GM18861 (cell line): ENCODE data around the gene PDYN.

ENCODE experiments used
- ATAC-seq: cut with Tn5 transposase; IDR thresholded peaks from one replicate; pipeline ENCODE4 v1.9.1; 2021; ENCODE audit not compliant: unreplicated experiment

Gene PDYN

DNA sequence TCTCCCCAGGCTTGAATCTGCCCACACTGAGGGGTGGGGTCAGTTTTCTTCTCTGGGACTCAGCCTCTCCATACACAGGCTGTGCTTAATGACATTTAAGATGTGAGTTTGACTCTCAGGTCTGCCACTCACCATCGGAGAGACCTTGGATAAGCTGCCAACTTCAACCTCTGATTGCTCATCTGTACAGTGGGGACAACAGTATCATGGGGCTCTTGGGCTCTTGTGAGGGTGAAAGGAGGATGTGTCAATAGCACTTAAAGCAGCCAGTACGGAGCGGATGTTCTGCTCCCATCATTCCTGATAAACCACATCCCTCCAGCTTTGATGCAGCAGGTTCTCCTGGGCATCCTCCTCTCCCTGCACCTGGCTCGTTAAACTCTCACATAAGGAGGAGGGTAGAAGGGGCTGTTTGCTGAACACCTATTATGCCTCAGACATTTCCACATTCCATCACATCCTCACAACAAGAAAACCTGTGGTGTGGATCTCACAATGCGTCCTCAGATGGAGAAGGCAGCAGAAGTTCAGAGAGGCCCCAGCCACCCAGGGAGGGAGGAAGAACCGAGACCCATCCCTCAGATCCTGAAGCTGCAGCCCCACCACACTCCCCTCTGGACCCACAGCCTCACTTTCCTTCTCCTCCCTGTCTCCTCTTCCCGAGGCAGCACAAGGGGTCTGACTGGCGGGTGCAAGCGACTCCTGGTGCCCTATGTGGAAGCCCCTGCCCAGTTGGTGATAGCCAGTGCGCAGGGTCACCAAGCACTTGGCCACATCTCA, 1.9 kb upstream of the PDYN start:
- ATAC-seq: no peak

DNA sequence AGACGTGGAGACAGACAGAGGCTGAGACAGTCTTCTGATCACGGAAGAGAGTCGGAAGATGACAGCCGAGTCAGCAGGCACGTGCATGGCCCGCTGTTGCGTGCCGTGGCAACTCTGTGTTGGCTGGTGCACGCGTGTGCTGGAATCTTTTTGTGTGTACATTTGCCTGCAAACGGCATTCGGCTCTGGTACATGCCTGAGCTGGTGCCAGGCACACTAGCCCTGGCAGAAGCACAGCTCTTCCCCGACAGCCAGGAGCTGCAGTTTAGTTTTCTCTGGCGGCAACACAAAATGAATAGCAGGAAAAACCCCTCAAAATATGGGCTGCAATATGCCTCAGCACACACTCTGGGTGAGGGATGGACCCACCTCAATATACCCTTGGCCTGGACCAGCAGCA, 769 bp upstream of the PDYN start:
- ATAC-seq: no peak

DNA sequence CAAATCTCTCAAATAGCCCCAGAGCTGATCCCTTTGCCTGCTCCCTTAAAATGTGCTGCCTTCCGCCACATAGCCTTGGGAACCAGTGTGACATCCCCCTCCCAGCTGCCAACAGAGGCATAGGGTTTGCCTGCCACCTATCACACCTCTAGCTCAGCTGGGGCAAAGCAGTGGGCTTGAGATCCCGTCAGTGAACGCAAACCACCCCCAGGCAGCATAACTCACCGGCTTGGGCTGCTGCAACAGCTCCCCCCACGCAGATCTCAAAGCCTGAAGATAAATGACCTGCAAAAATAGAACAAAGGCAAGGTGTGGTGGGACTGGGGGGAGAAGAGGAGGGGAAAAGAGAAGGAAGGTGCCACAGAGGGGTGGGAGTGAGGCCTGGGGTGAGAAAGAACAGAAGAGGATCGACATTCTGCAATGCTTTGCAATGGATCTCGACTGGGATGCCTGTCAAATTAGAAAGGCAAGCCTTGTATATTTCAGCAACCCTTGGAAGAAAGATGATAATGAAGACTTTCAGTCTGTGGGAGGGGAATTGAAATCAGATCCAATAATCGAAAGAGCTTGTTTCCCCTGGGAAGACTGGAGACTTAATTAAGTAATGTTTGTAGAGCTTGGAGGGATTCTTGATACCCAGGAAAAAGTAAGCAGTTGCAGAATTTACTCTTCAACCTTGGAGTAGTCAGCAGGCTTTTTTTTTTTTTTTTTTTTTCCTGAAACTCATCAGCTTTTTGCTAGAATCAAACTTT, 1.3 kb downstream of the PDYN start:
- no peak for ATAC-seq

DNA sequence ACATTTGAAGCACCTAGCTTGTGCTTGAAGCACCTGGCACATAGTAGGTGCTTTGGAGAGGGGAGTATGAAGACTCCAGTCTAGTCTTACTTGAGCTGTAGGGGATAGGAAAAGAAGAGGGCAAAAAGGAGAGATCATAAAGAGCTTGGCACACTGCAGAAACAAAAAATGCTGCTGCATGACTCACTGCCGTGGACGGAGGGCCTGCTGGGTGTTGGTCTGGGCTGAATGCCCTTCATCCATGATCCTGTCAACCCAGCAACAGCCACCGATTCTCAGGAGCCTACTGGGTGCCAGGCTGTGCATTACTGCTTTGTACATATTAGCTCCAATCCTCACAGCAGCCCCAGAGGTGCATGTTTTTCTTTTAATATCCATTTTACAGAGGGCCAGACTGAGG, 6.0 kb downstream of the PDYN start:
- ATAC-seq: no peak

DNA sequence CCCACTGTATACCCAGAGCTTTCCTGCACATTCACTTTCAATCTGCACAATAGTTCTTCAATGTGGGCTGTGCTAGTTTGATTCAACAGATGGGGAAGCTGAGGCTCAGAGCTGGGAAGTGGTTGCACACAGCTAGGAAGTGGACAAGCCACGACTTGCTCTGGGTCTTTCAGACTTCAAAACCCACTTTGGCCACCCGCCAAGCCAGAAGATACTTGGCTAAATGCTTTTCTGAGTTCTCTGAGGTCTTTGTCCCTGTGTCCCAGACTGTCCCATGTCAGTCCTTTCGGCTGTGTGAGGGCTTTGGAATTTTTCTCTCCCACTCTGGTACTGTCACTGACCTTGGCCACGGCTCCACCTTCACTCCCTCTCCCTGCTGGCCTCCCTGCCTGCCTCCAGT, 10.6 kb downstream of the PDYN start:
- ATAC-seq: no peak

DNA sequence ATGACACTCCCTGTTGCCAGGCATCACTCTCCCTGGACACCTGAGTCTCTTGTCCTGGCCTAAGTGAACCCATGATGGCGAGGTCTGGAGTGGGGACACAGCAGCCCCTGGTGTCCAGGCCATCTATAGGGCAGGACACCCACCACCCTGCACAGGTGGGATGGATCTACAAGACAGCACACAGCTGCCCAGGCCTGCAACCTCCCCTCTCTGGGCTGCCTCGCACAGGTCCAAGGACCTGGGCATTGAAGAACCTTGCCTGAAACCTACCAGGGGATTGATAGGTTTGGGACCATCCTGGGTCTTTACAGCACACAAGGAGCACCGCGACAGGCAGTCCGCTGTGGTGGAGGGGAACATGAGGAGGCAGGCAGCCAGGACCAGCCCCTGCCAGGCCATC, 11.2 kb downstream of the PDYN start:
- ATAC-seq: no peak

DNA sequence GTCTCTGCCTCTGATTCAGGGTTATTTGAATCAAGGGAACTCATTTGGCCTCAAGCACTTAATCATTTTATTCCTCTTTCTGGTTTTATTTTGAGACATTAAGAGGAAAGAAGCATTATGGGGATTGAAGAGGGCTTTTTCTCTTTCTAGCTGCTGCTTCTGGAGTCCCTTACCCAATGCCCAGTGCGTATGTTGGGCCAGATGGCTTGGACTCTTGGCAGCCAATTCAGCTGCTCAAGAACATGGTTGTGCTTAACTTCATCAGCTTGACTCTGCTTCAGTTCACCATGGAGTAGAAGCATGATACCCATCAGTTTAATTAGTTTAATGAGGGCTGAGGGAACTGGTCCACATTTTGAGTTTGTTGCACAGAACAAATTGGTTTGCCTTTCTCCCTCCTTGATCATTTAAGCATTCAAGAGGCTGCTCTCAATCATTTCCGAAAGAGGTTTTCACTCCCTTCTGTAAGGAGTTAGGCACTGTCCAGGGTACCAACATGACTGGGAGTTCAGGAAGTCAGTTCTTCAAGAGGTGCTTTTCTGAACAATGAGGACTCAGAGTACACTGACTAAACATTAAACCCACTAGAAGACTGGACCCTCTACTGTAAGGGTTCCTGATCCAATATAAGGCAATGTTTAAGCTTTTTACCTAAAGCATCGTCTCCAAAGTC, 14.6 kb downstream of the PDYN start:
- no peak for ATAC-seq

DNA sequence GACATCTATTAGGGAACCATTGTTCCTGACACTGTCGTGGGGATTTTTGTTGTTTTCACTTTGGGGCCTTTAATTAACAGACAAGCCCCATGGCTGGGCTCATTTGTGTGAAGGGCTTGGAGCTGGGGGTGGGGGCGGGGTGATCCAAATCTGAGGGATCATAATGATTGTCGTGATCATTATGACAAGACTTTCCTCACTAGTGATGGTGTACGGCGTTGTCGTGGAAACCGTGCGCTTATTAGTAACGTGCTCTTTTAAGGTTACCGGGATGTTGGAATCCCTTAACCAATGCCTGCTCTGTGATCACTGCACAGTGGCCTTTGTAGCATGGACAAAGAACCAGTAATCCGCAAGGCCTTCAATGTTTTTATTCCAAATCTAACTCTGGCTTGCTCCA, 18.6 kb downstream of the PDYN start:
- ATAC-seq: no peak

DNA sequence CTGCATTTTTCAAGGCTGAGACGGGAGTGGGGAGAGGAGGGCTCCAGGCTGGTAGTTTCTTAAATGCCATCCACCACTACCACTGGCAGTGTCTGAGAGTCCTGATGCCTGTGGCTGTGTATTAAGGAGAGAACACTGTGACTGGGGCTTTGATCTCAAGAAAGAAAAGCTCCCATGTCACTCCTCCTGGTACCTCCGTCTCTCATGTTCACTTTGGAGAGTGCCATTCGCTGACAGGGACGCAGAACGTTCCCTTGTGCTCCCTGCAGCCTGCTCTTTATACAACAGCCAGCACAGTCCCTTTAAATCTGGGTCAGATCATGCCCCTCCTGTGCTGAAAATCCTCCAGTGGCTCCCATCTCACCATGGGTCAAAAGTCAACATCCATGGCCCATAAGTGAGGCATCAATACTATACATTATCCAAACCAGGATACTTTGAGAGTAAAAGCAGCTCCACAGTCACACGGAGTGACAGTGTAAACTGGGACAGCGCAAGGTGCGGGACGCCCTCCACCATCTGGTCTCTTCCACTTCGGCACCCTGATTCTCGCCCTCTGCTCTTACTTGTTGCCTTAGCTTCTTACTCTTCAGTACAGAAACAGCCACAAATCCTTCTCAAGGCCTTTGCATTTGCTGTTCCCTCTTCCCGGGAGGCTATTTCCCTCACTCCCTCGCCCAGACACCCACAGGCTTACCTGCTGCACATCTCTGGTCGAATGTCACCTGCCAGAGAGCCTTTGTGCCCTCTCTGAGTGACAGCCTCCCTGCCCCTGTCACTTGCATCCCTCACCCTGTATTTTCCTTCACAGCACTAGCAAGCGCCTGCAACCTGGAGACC, 20.0 kb downstream of the PDYN start:
- ATAC-seq: no peak

DNA sequence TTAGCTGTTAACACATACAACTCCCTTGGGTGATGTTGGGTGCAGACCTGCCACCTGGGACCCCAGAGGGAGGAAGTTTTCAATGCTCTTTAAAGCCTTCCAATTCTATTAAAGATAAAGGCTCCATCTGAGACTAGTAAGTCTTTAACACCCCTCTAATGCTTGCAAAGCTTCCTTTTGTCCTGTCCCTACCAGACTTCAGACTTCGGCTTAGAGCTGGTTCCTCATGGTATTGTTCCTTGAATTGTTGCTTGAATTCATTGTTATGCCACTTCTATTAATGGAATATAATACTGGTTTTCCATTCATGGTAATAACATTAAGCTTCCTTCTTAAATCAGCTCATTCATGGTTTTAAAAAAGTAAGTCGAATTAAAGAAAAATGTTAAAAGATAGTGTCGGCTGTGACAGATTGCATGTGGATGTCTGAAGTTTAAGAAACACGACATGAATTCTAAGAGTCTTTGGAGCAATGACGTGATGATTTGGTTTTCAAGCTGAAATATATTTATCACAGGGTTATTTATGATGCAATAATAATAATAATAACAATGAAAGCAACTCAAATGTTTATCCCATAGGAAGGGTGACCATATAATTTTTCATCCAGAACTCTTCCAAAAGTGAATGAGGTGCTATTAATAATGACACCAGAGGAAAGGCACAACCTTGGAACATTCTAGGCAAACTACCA, 21.8 kb downstream of the PDYN start:
- ATAC-seq: no peak

DNA sequence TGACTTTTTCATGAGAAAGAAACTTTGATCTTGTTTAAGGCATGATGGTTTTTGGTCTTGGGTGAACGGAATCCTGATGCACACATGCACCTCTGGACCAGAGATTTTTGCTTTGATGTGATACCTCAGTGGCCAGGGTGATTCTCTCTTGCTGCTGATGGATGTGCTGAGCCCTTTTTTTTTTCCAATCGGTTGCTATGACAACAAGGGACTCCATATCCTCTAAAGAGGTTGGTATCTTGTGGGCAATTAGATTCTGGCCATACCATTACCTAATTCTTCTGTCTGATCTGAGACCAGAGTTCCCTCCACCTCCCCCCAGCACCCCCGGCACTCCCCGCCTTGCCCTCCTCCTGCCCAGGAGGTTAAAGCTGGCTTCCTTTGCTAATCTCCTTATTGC, 24.9 kb downstream of the PDYN start:
- ATAC-seq: no peak

DNA sequence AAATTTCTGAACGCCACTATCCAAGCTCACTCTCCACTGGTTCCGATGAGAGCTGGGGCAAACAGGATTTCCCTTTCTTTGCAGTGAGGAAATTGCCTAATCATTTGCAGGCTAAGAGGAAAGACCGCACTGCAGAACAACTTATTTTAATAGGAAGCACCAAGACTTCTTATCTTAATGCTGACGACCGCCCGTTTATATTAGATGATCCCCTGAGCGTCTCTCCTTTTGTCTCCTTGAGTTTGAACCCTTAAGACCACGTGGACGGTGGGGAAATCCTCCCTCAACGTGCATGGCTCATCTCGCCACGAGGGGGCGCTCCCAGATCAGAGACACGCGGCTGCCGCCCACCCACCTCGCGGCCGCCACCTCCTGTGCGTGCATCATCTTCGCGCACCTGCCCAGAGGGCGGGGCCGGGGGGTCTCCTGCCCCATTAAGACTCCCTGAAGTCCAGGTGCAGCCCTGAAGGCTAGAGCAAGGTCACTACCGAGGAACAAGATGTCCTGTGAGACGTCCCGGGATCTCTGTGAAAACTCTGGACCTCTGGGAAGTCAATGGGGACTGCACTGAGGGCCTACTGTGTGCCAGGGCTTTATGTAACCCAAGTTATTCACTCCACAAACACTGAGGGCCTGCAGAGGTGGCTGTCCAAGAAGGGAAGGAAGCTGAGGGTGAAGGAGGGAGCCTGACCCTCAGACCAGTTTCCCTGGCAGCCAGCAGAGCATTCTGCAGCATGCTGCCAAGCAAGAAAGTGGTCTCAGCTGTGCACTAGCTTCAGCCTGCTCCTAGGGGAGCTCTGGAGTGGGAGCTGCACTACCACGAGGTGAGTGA, 28.1 kb downstream of the PDYN start:
- no peak for ATAC-seq

DNA sequence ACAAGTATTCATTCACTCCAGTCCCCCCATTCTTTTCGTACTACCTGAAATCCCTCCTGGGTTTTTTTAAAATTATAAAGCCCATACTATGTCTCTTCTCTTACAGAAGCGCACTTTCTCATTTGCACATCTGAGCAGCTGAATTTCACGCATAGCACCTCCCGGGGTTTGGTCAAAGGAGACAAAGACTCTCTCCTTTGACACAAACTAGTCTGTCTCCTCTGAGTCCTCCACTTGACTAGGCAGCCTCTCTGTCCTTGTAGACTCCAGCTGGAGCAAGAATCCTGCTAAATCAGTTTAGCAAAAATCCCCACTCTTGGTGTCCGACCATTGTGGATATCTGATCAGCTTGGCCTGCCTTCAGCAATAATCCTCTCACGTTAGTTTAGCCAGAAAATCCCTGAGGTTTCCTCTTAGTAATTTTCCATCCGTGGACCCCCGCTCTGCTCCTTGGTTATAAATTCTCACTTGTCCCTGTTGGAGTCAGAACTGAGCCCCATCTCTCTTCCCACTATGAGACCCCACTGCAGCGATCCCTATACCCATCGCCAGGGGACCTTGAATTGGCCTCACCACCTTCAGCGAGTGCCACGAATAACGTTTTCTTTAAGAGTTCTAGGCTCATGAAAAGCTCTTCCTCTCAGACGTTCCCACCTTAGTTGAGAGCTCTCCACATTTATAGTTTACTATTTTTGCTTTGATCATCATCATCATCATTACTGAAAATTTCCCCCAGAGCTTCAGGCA, 29.0 kb downstream of the PDYN start:
- no peak for ATAC-seq

DNA sequence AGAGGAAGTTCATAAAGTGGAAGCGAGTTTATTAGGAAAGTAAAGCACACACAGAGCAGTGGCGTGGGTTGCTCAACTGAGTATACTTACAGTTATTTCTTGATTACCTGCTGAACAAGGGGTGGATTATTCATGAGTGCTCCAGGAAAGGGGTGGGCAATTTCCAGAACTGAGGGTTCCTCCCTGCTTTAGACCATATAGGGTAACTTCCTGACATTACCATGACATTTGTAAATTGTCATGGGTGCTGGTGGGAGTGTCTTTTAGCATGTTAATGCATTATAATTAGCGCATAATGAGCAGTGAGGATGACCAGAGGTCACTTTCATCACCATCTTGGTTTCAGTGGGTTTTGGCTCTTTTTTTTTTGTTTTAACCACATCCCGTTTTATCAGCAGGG, 29.8 kb downstream of the PDYN start:
- no peak for ATAC-seq

DNA sequence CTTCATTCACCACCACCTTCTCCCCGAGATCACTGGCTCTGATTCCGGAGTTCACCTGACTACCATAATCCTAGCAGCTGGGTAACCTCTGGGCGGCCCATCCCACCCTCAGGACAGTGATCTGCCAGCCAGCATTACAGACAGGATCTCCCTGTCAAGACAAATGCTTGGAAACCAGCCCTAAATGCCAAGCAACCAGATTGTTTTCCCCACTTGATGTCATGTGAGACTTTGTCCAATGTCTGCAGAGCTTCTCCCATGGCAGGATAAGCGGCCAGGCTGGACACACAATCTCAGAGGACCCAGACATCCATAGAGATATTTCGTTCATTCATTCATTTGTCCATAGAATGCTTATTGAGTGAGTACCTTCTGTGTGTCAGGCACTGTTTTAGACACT, 32.5 kb downstream of the PDYN start:
- no peak for ATAC-seq

DNA sequence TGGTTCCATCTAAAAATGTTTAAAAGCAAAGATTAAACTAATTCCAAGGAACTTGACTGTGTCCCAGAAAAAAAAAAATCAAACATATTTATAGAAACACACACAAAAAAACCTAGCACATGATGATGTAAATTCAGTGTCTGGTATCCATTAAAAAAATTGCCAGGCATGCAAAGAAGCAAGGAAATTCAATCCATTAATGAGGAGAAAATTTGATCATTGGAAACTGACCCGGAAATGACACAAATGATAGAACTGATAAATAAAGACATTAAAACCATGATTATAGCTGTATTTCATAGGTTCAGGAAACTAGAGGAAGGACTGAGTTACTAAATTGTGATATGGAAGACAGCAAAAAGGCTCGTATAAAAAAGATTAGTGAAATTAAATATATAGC, 34.7 kb downstream of the PDYN start:
- ATAC-seq: no peak

DNA sequence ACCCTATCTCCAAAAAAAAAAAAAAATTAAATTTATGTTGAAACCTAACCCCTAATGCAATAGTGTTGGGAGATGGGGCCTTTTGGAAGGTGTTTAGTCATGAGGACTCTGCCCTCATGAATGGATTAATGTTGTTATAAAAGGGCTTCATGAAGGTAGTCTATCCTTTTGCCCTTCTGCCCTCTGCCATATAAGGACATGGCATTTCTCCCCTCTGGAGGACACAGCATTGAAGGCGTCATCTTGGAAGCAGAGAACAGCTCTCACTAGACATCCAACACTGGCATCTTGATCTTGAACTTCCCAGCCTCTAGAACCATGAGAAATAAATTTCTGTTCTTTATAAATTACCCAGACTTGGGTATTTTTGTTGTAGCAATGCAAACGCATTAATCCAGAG, 35.4 kb downstream of the PDYN start:
- ATAC-seq: no peak

DNA sequence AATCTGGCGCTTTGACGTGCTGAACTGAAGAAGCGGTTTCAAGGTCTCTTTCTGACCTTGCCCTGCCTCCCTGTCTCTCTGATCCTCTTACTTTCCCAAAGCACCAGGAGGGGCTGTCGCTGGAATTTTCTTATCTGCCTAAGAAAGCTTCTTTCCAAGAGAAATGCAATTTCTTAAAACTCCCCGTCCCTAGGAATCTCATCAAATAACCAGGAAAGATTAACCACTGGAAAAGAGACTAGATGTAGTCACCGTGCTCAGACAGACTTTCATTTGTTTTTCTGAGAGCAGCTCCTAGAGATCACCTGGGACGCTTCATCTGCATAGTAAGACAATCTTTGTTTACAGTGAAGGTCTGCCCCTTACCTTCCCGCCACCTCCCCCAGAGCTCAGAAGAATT, 38.6 kb downstream of the PDYN start:
- ATAC-seq: no peak

DNA sequence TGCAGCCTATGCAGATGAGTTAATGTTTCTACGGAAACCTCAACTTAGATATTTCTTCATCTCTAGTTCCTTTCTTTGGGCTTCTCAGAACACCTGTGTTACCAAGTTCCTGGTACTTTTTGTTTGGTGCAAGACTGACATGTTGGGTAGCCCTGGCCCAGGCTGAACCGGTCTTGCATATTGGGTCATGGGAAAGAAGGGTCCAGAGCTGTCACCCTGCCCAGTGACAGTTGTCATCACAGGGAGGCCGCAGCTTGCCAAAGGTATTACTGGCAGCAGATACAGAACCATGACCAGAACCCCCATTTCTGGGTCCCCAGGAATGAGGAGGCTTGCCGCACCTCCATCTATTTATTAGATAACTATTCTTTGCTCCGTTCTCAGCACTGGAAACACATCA, 40.2 kb downstream of the PDYN start:
- ATAC-seq: no peak
